ENCODE data around the gene EIF6. TPM values are rescaled to one million over a fixed set of nuclear protein-coding genes. Genes with fewer than 3 reads are reported as not detected.
A peak's percentile ranks its signal among the peaks of the same experiment; 100 is the strongest.
"Not testable (repeated sequence)": the region's sequence is repeated elsewhere in the genome, so short reads cannot be mapped to it uniquely, and the experiment has no call there.

The EIF6 gene
- total RNA-seq, 2 donors from 2014 or later = 40.1 to 59.7 TPM

- intact Hi-C loops (cut with DNase I); ATAC-seq; DNase-seq: not testable (repeated sequence)
Observed at GRCh38 chr20:35315632-35316020, 31.1 kb upstream of the EIF6 start.

DNA sequence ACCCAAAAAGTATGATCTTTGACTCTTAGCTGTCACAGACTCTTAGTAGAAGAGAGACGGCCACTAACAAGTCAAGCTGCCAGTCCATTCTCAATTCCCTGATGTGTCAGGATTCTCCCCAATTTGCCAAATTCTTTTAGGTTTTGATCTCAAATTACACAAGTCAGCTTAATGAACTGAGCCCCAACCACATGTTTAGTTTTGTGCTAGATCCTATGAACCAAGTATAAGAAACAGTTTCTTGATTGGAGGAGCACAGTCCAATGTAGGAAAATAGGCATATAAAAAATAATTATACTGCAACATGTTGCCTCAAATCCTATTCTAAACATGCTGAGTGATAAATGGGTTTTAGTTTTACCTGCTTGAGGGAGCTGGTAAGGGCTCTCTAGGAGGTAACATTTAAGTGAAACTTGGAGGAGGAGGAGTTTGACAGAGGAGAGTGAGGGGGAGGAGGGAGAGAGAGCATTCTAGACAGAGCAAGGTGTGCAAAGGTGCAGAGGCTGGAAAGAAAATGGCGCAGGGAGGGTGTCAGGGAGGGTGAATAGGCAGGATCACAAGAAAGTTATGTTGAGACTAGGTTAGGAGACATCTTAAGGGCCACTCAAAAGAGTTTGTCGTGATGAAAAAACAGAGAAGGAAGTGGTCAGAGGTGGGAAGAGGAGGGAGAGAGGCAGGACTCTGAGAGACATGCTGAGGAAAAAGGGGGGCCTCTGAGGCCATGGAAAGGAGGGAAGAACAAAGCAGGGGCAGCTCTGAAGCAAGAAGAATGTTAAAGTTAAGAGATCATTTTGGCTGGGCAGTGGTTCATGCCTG, 30.5 kb upstream of the EIF6 start:
- ATAC-seq (no peak), DNase-seq (no peak)
- intact Hi-C loops (cut with DNase I) = no loop called here

DNA sequence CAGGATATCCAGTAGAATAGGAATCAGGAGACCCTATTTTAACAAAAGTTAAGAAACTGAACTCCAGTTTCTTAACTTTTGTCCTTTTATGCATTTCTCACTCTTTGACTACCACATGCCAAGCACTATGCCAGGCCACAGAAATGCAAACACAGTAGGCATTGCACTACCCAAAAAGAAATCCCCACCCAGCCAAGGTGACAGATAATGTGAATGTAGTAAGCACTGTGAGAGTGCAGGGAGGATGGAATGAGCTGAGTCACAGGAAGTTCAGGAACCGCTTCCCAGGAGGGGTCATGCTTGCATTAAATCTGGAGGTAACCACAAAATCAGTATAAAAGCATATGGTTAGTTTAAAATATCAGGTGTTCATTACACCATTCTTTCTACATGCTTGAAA, 27.7 kb upstream of the EIF6 start:
- DNase-seq (no peak), ATAC-seq (no peak)
- intact Hi-C loops (cut with DNase I) = no loop called here

GRCh38 chr20:35311822-35312221, 27.2 kb upstream of the EIF6 start:
- ATAC-seq = no peak

GRCh38 chr20:35311409-35311808, 26.8 kb upstream of the EIF6 start:
- ATAC-seq = no peak
- intact Hi-C loops (cut with DNase I) = no loop called here
- no peak for DNase-seq

More at GRCh38 chr20:35311822-35312221, 27.2 kb upstream of the EIF6 start:
- intact Hi-C loops (cut with DNase I) = no loop called here
- DNase-seq = no peak

DNA sequence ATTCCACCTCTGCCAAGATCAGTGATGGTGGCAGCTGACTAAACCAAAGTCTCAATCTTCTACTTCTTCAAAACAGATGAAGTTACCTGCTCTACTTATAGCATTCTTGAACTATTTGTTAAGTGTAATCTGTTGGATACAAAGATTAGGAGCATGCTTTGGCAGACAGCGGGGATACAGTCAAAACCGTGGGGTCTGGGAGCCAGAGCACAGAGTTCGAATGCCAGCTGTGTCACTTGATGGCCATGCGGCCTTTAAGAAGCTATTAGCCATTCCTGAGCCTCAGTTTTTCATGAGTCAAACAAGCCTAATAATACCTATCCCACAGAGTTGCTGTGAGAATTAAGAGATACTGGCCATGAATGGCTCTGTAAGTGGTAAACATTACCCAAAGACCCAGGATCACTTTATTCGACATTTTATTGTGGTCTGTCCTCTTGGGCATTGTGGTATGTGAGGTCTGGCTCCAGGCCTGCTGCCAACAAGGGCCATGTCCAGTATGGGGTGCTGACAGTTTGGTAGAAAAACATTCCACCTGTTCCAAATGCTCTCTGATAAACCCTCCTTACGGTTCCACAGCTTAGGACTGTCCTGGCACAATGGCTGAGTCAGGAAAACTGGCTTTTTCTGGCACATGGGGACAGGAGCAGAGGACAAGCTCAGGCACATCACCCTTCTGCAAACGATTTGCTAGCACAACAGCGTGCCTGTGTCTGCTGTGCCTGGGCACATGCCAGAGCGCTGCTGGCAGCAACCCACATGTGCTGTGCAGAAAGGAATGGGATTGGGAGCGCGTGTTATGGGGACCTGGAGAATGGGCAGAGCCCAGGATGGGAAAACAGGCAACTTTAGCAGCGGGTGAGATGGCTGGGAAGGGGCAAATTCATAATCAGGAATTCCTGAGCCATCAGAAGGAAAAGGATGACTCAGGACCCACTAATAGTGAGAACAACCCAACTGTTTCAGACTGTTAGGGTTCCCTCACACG, 23.4 kb upstream of the EIF6 start:
- intact Hi-C loops (cut with DNase I) = no loop called here
- peak; percentile 40 to 68 for ATAC-seq

DNA sequence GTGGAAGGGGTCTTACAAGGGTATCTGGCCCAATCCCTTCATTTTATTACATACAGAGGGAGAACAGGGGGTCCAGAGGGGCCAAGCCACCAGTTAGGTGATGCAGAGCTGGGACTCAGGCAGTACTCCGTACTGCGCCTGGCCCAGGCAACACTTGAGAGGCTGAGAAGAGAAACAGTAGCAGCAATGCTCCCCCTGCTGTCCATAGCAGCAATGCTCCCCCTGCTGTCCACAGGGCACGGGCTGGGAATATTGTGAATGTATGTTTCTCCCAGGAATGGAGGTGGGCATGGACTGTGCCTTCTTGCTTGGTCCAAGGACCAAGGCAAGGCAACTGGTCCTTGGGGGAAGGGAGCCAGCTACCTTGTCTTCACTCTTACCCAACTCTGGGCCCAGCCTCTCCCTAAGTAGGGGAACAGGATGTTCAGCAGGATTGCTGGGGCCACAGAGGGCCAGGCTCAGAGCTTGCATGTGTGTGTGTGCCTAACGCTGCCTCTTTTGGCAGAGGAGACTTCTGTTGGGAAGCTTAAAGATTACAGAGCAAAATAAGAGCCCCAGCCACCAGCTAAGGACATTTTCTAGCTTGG, 22.5 kb upstream of the EIF6 start:
- DNase-seq (peak; percentile 50), ATAC-seq (peak; percentile 53 to 63)
- intact Hi-C loops (cut with DNase I) = no loop called here

More for the DNA sequence above, 23.4 kb upstream of the EIF6 start:
- peak; percentile 47 for DNase-seq

DNA sequence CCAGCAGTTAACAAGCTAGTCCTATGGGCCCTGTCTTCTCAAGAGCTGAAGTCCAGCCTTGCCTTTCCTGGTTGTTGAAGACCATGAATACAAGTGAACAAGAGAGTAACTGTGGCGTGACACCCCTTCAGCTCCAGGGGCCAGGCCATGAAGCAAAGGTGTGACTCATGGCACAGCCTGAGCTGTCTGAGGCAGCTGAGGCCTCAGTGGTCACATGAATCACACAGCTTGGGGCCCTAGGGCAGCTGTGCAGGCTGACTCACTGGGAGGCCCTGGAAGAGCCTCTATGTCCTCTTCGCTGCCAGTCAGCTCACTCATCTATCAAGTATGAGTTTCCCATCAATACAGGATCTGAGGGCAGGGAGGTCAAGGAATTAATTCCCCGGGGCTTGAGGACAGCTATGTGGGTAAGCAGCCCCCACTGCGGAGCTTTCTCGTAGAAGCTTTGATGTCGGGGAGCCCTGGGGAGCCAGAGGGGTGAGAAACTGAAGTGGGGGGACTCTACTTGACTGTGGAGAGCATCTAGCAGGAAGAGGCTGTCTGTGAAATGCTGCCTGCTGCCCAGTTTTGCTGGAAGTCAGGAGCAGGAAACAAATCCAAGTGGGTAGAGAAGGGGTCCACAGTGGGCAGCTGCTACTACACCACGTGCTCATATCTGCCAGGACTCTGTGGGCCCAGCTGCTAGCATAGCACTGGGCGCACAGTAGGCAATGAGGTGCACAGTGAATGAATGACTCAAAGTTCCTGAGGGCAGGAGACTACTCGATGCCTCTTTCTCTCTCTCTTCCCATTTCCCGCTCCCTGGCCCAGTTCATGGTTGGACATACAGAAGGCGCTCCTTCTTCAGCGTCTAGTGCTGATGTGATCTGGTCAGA, 21.3 kb upstream of the EIF6 start:
- ATAC-seq = peak in 1 of 2 donors; percentile 89

DNA sequence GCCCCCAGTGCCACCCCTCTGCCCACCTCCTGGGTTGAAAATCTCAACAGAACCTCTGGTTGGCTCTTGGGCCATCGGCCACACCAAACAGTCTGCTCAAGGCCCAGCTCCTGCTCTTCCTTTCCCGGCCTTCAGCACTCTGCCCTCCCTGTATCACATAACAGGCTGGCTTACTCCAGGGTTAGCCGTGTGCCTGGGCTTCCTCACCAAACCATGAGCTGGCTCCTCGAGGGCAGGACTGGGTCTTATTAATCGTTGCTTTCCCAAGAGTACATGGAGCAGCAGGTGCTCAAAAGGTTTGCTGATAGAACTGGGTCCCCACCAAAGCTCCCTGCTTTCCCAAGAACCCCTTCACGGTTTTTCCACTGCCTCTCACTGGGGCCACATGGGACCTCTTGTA, 20.4 kb upstream of the EIF6 start:
- ATAC-seq = no peak
- no peak for DNase-seq
- intact Hi-C loops (cut with DNase I) = loop anchor here (5.0 kb wide), 2 partner anchors 132 to 137 kb away; partner anchors contain the start of gene GDF5 (in 1 of the 2)

More for the DNA sequence above, 21.3 kb upstream of the EIF6 start:
- intact Hi-C loops (cut with DNase I) = no loop called here
- DNase-seq = peak; percentile 68

DNA sequence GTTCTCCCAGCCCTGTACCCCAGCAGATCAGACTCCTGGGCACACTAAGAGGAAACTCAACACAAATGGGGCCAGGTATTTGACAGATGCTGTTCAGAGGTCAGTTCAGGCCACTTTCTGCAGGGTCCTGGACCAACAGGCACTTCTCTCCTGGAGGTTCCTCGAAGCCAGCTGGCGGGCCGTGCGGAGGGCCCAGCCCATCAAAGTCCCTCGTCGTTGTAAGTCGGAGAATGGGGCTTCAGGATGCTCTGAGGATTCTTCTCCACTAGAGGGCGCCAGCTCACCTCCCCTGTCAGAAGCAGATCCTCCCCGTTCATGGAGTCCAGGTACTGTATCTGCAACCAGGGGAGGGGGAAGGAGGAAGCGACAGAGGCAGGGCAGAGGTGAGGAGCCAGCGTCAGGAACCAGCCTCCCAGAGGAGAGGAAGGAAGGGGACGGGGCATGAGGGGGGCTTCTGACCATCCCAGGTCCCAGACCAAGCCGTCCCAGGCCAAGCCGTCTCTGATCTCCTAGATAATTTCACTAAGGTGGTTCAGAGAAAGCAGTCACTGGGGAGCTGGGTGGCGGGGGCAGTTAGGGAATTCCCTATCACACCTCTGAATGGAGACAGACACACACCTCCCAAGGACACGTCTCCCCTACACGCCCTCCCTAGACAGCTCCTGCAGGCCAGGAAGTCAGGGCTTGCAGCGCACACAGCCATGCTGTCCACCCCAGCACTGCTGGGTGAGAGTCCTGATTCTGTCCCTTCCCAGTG, 19.3 kb upstream of the EIF6 start:
- DNase-seq (peak; percentile 78), ATAC-seq (peak; percentile 59 to 68)
- intact Hi-C loops (cut with DNase I) = loop anchor here (5.0 kb wide), 2 partner anchors 133 to 138 kb away; partner anchors contain the start of gene GDF5 (in 1 of the 2)

GRCh38 chr20:35303382-35303734, 18.8 kb upstream of the EIF6 start:
- DNase-seq (no peak), ATAC-seq (no peak)
- intact Hi-C loops (cut with DNase I) = loop anchor here (5.0 kb wide), 2 partner anchors 134 to 139 kb away; partner anchors contain the start of gene GDF5 (in 1 of the 2)

- DNase-seq (no peak), ATAC-seq (no peak)
- intact Hi-C loops (cut with DNase I) = loop anchor here (5.0 kb wide), 2 partner anchors 135 to 140 kb away; partner anchors contain the start of gene GDF5 (in 1 of the 2)
Observed at GRCh38 chr20:35302421-35303335, 18.1 kb upstream of the EIF6 start.

GRCh38 chr20:35301426-35301825, 16.9 kb upstream of the EIF6 start:
- ATAC-seq (no peak), DNase-seq (no peak)
- intact Hi-C loops (cut with DNase I) = loop anchor here (5.0 kb wide), 2 partner anchors 136 to 141 kb away; partner anchors contain the start of gene GDF5 (in 1 of the 2)

GRCh38 chr20:35300469-35301262, 16.1 kb upstream of the EIF6 start:
- DNase-seq (no peak), ATAC-seq (no peak)
- intact Hi-C loops (cut with DNase I) = loop anchor here (5.0 kb wide), 2 partner anchors 137 to 142 kb away; partner anchors contain the start of gene GDF5 (in 1 of the 2)

DNA sequence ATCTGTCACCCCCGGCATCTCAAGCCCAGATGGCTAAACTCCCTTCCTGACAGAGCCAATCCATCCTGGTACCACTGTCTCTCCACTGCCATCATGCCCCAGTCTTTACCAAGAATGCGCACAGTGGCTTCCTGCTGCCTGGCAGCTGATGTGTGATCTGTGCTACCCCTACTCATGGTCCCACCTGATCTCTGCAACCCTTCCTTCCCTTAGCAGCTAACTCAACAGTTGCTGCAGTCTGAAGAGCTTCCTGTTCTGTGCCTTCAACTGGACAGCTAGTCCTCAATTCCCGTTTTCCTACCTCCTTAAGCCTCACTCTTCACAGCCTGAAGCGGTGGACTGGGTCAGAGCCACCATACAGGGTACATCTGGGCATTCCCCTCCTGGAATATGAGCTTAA, 15.2 kb upstream of the EIF6 start:
- intact Hi-C loops (cut with DNase I) = loop anchor here (5.0 kb wide), 2 partner anchors 138 to 143 kb away; partner anchors contain the start of gene GDF5 (in 1 of the 2)
- no peak for ATAC-seq
- DNase-seq = no peak
